ENCODE measurements around the gene SLC12A8.

SLC12A8 gene

DNA sequence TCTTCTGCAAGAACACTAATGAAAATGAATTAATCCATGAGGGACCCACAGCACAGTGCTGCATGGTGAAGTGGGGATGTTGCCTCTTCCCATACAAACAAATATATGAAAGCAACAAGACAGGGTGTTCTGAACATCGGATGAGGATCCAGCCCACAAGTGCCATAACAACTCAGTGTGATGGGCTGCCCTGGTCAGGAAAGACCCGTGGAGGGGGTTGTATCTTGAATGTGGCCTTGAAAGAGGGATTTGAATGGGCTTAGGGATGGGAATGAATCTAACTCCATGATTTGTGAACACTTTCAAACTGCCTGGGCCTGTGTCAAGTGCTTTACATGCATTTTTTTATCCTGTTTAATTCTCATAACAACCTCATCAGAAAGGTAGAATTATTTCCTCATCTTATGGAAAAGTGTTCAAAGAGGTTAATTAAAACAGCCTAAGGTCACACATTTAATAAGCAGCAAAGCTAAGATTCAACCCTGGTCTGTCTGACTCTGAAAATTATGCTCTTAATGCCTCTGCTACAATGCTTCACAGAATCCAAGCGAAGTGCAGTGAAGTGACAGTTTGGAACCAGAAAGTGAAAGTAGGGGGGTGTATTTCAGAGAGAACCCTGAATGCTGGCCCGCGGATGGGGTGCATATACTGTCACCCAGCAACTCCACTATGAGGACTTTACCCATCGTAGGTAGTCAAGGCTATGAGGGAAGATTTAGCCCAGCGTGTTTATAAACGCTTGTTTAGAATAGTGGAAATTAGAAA, 91.1 kb downstream of the SLC12A8 start:
- TF ChIP-seq CTCF (IDR thresholded peaks at IDR 0.05; ENCODE audit: borderline replicate concordance, control extremely low read depth, extremely low read depth, insufficient read depth, missing control alignments): no peak
- in situ Hi-C loops (cut with MboI; ENCODE audit: low sequenced_read_pairs, unreplicated experiment): no loop called here

DNA sequence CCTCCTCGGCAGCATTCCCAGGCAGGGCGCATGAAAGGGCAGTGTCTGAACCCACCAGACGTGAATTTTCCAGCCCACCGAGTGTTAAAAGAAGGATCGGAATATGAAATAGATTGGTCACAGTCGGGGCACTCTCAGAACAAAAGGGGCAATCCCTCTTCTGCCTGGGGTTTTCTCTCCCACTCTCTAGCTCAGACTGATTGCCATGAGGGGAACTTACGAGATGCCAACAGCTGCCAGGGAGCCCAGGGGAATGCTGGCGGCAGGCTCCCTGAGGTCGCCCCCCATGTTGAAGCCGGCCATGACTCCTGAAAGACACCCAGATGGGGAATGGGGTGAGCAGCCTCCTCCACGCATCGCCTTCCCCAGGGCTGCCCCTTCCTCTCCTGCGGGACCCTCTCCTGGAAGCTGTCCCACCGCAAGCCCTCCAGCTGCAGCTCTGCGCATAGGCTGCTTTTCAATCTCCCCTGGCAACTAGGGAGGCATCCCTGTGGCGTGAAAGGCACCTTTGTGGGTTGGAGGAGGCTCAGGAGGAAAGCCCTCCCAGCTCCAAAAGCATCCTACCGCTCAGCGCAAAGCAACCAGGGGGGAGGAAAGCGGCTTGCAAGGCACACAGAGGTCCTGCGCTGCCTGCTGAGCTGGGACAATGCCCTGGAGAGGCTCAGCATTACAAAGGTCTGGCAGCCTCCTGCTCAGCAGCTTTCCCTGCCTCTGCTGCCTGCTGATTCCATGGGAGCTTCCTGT, 92.0 kb downstream of the SLC12A8 start:
- TF ChIP-seq CTCF (IDR thresholded peaks at IDR 0.05; ENCODE audit: borderline replicate concordance, control extremely low read depth, extremely low read depth, insufficient read depth, missing control alignments): no peak
- DNase-seq (ENCODE audit: low spot score): no peak
- in situ Hi-C loops (cut with MboI; ENCODE audit: low sequenced_read_pairs, unreplicated experiment): no loop called here

More for the DNA sequence above, 91.1 kb downstream of the SLC12A8 start:
- peak; percentile 74 for DNase-seq (ENCODE audit: low spot score)

GRCh38 chr3:125119752-125120378, 92.7 kb downstream of the SLC12A8 start:
- TF ChIP-seq CTCF (IDR thresholded peaks at IDR 0.05; ENCODE audit: borderline replicate concordance, control extremely low read depth, extremely low read depth, insufficient read depth, missing control alignments): no peak
- peak; percentile 66 for DNase-seq (ENCODE audit: low spot score)
- in situ Hi-C loops (cut with MboI; ENCODE audit: low sequenced_read_pairs, unreplicated experiment): no loop called here

- TF ChIP-seq CTCF (IDR thresholded peaks at IDR 0.05; ENCODE audit: borderline replicate concordance, control extremely low read depth, extremely low read depth, insufficient read depth, missing control alignments): no peak
- in situ Hi-C loops (cut with MboI; ENCODE audit: low sequenced_read_pairs, unreplicated experiment): no loop called here
Measured at GRCh38 chr3:125118600-125118999, 93.9 kb downstream of the SLC12A8 start.

GRCh38 chr3:125117631-125118191, 94.8 kb downstream of the SLC12A8 start:
- DNase-seq (ENCODE audit: low spot score): no peak
- in situ Hi-C loops (cut with MboI; ENCODE audit: low sequenced_read_pairs, unreplicated experiment): no loop called here
- TF ChIP-seq CTCF (IDR thresholded peaks at IDR 0.05; ENCODE audit: borderline replicate concordance, control extremely low read depth, extremely low read depth, insufficient read depth, missing control alignments): no peak

More at GRCh38 chr3:125118600-125118999, 93.9 kb downstream of the SLC12A8 start:
- DNase-seq (ENCODE audit: low spot score): no peak
